ENCODE measurements around the gene F2RL1. TPM values are rescaled to one million over a fixed set of nuclear protein-coding genes. Genes with fewer than 3 reads are reported as not detected.

The F2RL1 gene
- polyA plus RNA-seq, 1 experiment, result 0.16 TPM

GRCh38 chr5:76874088-76874581 is 55.3 kb downstream of the F2RL1 start:
- TF ChIP-seq CTCF (IDR thresholded peaks at IDR 0.05; ENCODE audit: insufficient read depth, low read depth, low read length), result no peak
- Histone ChIP-seq H3K36me3 (ENCODE audit: control insufficient read depth, insufficient read depth, low read length) (no peaks in the 10 kb centered on the region), H3K4me3 (ENCODE audit: low read depth, low read length) (no peak overlapping the region), H3K27me3 (ENCODE audit: control insufficient read depth, insufficient read depth, low read length) (peaks cover 3% of the 10 kb centered on the region)
- CTCF ChIA-PET, result no interaction called here
- DNase-seq (ENCODE audit: low read depth), result no peak
- POLR2A ChIA-PET, result no interaction called here

Small RNA genes within 50 kb of the gene (small RNA-seq; reads per million reads assigned to genes)
- gene RN7SL208P (ENCODE audit: insufficient read length, low read depth, low replicate concordance), result not detected

Other genes with a start within 250 kb of the F2RL1 start
- gene F2RL2, start 195.6 kb upstream of the F2RL1 start, polyA plus RNA-seq (2011; rRNA removed), result 48.8 and 60.8 TPM in 2 replicates
- 50.4 and 53.9 TPM in 2 replicates for gene F2R, start 102.9 kb upstream of the F2RL1 start, polyA plus RNA-seq (2011; rRNA removed)
- not detected in 2 replicates for gene S100Z, start 31.0 kb downstream of the F2RL1 start, polyA plus RNA-seq (2011; rRNA removed)
- 0.05 TPM in 1 of 2 replicates, not detected in the other for gene CRHBP, start 134.0 kb downstream of the F2RL1 start, polyA plus RNA-seq (2011; rRNA removed)
- gene AGGF1, start 211.4 kb downstream of the F2RL1 start, polyA plus RNA-seq (2011; rRNA removed), result 8.3 and 14.4 TPM in 2 replicates